ENCODE measurements around the gene BMPER.

BMPER gene

DNA sequence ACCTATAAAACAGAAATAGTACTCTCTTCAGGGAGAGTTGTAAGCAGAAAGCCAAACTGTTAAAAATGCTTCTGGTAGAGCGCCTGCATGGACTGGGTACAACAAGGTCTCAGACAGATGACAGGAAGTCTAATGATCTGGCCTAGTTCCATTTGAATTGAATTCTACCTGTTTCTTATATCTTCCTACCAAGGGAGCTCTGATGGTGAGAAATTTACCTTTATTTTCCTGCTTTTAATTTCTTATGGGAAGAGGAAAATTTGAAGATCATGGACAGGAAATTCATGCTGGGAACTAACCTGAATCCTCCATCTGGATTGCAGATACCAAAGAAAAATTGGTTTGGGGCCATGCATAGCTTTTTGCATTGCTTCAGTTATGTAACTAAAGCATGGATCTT, 63.3 kb downstream of the BMPER start:
- no peak for DNase-seq (ENCODE audit: low spot score)
- TF ChIP-seq, protein P1, sequence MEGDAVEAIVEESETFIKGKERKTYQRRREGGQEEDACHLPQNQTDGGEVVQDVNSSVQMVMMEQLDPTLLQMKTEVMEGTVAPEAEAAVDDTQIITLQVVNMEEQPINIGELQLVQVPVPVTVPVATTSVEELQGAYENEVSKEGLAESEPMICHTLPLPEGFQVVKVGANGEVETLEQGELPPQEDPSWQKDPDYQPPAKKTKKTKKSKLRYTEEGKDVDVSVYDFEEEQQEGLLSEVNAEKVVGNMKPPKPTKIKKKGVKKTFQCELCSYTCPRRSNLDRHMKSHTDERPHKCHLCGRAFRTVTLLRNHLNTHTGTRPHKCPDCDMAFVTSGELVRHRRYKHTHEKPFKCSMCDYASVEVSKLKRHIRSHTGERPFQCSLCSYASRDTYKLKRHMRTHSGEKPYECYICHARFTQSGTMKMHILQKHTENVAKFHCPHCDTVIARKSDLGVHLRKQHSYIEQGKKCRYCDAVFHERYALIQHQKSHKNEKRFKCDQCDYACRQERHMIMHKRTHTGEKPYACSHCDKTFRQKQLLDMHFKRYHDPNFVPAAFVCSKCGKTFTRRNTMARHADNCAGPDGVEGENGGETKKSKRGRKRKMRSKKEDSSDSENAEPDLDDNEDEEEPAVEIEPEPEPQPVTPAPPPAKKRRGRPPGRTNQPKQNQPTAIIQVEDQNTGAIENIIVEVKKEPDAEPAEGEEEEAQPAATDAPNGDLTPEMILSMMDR (IDR thresholded peaks at IDR 0.05; ENCODE audit: borderline replicate concordance, control extremely low read depth, extremely low read depth, insufficient read depth, missing control alignments) = no peak
- in situ Hi-C loops (cut with MboI; ENCODE audit: low sequenced_read_pairs, unreplicated experiment) = no loop called here

DNA sequence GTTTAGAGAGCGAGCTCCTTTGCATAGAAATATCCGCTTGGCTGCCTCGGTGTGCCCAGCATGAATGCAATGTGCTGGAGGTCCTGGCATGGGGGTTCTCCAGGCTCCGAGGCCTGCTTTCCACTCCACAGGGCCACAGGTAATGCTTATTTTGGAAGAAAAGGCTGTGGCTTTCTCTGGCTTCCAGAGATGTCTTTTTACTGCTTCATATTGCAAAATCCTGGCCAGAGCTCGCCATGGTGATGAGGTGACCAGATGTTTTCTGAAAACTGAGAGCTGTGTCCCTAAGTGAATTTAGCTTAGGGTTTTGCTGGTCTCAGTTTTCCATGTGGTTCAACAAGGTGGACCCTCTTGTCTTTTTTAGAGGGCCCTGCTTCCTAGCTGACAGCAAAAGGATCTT, 65.2 kb downstream of the BMPER start:
- DNase-seq (ENCODE audit: low spot score) = no peak
- in situ Hi-C loops (cut with MboI; ENCODE audit: low sequenced_read_pairs, unreplicated experiment) = no loop called here
- TF ChIP-seq, protein P1 (IDR thresholded peaks at IDR 0.05; ENCODE audit: borderline replicate concordance, control extremely low read depth, extremely low read depth, insufficient read depth, missing control alignments) = no peak

DNA sequence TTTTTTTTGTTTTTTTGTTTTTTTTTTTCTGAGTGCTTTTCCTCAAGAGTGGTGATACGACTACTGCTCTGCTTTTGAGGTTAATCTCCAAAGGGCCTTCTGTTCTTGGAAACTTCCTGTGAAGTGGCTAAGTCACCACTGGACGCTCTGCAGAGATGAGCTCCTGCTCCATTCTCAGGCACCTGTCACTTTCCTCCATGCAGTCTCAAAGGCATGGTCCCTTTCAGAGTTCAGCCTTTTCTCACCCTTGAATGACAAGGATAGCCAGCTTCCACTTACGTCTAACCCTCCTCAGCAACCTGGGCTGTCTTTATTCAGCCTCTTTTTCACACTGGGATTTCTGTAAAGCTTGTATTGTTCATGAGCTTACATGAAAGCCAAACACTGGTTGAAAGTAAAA, 65.8 kb downstream of the BMPER start:
- TF ChIP-seq, protein P1 (IDR thresholded peaks at IDR 0.05; ENCODE audit: borderline replicate concordance, control extremely low read depth, extremely low read depth, insufficient read depth, missing control alignments) = no peak
- in situ Hi-C loops (cut with MboI; ENCODE audit: low sequenced_read_pairs, unreplicated experiment) = no loop called here
- no peak for DNase-seq (ENCODE audit: low spot score)

DNA sequence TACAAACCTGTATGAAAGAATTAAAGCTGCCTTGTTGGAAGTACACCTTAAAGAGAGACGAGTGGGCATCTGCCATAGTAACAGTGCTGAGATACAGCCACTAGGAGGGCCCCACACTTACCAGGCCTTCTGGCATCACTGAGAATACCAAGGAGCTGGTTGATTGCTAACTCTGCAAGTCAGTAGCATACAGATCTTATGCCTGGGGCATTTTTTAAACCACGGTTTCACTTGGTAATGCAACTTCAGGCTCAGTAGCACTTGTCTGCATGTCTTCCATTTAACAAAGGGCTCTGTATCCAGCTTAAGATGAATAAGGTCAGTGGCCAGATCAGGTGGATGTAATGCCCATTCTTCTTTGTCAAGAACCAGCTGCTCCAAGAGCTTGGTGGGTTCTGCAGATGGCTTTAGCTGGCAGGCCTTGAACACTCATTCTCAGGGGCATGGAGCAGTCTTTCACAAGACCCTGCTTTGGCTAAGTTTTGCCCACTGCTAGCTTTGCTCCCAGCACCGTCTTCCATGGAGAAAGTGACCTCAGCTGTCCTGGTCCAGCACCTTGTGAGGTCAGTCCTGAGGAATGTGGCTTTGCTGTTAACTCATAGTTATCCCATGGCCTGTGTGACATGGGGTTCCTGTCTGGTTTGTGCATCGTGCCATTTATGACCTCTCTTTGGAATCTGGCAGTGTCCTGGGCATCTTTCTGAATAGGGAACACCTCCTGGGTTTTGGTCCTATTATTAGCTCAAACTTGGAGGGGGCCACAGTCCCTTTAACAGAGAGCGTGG, 68.1 kb downstream of the BMPER start:
- TF ChIP-seq, protein P1 (IDR thresholded peaks at IDR 0.05; ENCODE audit: borderline replicate concordance, control extremely low read depth, extremely low read depth, insufficient read depth, missing control alignments) = no peak
- in situ Hi-C loops (cut with MboI; ENCODE audit: low sequenced_read_pairs, unreplicated experiment) = no loop called here
- no peak for DNase-seq (ENCODE audit: low spot score)

DNA sequence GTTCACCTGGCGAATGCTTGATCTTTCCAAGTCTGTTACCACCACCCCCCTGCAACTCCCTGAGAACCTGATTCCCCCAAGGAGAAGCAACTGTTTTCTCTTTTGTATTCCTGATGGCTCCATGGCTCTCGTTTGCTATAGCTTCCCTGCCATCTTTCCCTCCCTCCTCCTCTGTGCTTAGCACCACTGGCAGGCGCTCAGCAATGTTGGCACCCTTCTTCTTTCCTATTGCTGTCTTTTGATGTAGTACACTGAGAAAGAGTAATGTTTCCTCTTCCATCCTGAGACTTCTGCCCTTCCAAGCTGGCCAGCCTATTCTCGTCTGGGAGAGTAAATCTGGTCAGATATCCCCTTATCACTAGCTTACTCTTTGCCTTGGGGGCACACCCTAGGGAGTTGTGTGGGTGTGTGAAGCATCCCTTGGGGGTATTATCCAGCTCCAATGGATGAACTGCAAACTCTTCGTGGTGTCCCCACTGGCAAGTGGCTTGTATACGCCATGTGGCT, 74.0 kb downstream of the BMPER start:
- in situ Hi-C loops (cut with MboI; ENCODE audit: low sequenced_read_pairs, unreplicated experiment) = no loop called here
- TF ChIP-seq, protein P1 (IDR thresholded peaks at IDR 0.05; ENCODE audit: borderline replicate concordance, control extremely low read depth, extremely low read depth, insufficient read depth, missing control alignments) = no peak
- no peak for DNase-seq (ENCODE audit: low spot score)

DNA sequence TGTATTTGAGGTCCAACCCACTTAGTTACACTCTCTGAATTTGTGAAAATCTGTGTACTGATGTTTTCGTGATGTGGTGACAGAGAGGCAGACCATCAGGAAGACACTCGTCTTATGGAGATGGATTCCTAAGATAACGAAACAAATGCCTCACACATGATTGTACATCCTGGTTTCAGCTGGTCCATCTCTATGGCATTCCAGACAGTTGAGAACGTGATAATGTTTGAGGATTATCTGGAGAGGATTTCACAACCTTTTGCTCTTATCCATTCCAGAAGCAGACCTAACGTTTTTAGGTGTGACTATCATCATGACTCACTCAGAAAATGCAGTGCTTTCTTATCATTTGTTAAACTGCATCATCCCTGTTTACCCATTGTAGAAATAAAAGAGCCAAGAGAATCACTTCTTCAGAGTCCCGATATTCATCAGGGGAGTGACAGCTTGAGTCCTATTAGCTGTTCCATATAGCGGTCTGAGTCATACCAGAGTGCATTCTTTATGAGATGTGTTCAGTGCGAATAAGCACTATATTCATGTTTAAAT, 74.5 kb downstream of the BMPER start:
- in situ Hi-C loops (cut with MboI; ENCODE audit: low sequenced_read_pairs, unreplicated experiment) = no loop called here
- DNase-seq (ENCODE audit: low spot score) = no peak
- TF ChIP-seq, protein P1 (IDR thresholded peaks at IDR 0.05; ENCODE audit: borderline replicate concordance, control extremely low read depth, extremely low read depth, insufficient read depth, missing control alignments) = no peak

Data from GM13976 (cell line).